Omental fat pad (tissue), 4 donors: ENCODE results near the gene EMC10. TPM values are rescaled to one million over a fixed set of nuclear protein-coding genes. Genes with fewer than 3 reads are reported as not detected.

Source experiments
- ATAC-seq: fragments of 150-250 bp; one replicate; pipeline ENCODE4 v1.9.1; 2016; ENCODE audit warnings: mild to moderate bottlenecking, moderate library complexity; ENCODE audit not compliant: low FRiP score
- DNase-seq: peaks from one replicate; pipeline ENCODE4 v3.0.0-alpha.2; 2019; ENCODE audit warnings: low spot score
- total RNA-seq, 4 donors: library from RNA; depleted of rRNA; stranded (reverse); fragments of >200 nt; gene quantifications; one replicate each; pipeline ENCODE4 v1.1.0, GENCODE V29; 2016
- TF ChIP-seq, protein P1 (sequence below), 3 donors: fragments of 450-650 bp; IDR thresholded peaks; one replicate each; pipeline ENCODE4 v1.5.1; 2016 to 2017; ENCODE audit warnings: antibody characterized with exemption in 3 of 3, mild to moderate bottlenecking in 3 of 3, moderate library complexity in 2 of 3

Gene EMC10
- total RNA-seq, 4 donors from 2014 or later: 41.6 to 52.1 (median 47.5) TPM

DNA sequence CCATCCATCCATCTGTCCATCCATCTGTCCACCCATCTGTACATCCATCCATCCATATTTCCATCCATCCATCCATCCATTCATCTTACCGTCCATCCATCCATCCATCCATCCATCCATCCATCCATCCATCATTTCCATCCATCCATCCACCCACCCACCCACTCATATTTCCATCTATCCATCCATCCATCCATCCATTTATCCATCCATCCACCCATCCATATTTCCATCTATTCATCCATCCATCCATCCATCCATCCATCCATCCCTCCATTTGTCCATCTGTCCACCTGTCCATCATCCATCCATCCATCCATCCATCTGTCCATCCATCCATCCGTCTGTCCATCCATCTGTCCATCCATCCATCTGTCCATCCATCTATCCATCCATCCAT is 20.3 kb upstream of the EMC10 start:
- TF ChIP-seq, protein P1, sequence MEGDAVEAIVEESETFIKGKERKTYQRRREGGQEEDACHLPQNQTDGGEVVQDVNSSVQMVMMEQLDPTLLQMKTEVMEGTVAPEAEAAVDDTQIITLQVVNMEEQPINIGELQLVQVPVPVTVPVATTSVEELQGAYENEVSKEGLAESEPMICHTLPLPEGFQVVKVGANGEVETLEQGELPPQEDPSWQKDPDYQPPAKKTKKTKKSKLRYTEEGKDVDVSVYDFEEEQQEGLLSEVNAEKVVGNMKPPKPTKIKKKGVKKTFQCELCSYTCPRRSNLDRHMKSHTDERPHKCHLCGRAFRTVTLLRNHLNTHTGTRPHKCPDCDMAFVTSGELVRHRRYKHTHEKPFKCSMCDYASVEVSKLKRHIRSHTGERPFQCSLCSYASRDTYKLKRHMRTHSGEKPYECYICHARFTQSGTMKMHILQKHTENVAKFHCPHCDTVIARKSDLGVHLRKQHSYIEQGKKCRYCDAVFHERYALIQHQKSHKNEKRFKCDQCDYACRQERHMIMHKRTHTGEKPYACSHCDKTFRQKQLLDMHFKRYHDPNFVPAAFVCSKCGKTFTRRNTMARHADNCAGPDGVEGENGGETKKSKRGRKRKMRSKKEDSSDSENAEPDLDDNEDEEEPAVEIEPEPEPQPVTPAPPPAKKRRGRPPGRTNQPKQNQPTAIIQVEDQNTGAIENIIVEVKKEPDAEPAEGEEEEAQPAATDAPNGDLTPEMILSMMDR (IDR thresholded peaks at IDR 0.05): no peak
- no peak for ATAC-seq
- DNase-seq: no peak

DNA sequence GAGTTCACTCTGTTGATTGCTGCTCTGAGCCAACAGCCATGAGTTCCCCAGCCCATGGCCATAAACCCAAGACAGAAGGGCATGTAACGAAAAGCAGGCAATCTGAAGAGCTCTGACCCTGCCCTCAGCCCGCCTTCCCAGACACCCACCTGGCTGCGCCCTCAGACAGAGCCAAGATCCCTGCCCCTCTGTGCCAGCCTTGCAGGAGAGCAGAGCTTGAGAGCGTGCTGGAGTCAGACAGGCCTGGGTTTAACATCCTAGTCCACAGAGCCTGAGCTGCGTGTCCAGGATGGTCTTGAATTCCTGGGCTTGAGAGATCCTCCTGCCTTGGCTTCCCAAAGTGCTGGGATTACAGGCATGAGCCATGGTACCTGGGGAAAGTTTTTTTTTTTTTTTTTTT is 19.0 kb upstream of the EMC10 start:
- ATAC-seq: no peak
- TF ChIP-seq, protein P1 (IDR thresholded peaks at IDR 0.05): no peak
- no peak for DNase-seq

DNA sequence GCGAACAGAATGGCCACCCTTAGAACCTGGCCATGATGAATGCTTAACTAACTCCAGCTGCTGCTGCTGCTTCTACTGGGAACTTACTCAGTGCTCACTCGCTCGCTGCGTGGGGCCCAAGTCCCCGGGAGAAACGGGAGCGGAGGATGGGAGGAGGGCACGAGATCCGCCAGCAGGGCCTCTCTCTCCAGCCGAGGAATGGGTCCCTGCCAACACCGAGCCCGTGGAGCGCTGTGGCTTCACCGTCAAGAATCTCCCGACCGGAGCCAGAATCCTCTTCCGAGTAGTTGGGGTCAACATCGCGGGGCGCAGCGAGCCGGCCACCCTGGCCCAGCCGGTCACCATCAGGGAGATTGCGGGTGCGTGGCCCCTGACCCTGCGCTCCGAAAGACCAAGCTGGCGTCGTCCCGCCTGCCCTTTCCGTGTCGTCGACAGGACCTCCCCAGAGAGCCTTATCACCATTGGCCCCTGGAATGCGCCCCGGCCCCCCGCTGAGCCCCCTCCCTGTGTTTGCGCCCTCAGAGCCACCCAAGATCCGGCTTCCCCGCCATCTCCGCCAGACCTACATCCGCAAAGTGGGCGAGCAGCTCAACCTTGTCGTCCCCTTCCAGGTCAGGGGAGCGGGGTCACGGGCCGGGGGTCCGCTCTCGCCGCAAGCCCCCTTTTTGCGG is 17.8 kb upstream of the EMC10 start:
- no peak for ATAC-seq
- DNase-seq: no peak
- TF ChIP-seq, protein P1 (IDR thresholded peaks at IDR 0.05): no peak

DNA sequence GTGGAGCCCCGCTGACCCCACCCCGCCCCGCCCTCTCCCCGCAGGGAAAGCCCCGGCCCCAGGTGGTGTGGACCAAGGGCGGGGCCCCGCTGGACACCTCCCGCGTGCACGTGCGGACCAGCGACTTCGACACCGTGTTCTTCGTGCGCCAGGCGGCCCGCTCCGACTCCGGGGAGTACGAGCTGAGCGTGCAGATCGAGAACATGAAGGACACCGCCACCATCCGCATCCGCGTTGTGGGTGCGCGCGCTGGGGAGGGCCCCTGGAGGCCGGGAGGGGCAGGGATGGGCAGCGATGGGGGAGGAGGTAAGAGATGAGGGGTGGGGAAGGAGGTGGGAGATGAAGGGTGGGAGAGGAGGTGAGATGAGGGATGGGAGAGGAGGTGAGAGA is 17.2 kb upstream of the EMC10 start:
- TF ChIP-seq, protein P1 (IDR thresholded peaks at IDR 0.05): no peak
- ATAC-seq (no peak), DNase-seq (no peak)

DNA sequence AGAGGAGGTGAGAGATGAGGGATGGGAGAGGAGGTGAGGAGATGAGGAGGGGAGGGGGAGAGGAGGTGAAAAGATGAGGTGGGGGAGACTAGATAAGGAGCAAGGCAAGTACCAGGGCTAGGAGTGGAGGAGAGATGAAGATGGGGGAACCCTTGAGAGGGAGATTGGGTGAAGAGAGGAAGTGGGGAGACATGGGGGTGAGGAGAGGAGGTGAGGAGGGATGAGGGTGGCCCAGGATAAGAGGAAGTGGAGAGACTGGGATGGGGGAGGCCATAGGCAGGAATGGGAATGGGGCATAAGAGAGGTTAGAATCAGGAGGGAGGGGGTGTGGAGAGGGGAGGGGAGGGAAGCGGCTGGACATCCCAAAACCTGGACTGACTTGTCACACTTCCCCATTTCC is 16.7 kb upstream of the EMC10 start:
- TF ChIP-seq, protein P1 (IDR thresholded peaks at IDR 0.05): no peak
- ATAC-seq (no peak), DNase-seq (no peak)

DNA sequence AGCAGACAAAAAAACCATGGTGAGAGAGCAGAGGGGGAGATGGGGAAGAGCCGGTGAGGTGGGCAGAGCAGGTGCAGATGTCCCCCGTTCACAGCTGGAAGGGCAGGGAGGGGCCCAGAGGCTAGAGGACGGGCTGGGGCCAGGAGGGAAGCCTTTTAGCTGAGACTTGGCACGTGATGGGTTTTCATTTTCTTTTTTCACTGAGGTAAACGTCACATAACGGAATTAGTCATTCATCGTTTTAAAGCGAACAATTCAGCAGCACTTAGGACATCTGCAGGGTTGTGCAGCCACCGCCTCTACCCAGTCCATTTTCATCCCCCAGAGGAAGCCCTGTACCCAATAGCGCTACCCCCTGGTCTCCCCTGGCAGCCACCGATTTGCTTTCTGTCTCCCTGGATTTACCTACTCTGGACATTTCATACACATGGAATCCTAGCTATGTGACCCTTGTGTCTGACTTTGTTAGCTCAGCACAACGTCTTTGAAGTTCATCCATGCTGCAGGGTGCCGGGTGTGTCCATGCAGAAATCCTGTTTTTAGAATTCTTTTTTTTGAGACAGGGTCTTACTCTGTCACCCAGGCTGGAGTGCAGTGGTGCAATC is 16.0 kb upstream of the EMC10 start:
- ATAC-seq: no peak
- TF ChIP-seq, protein P1 (IDR thresholded peaks at IDR 0.05): no peak
- no peak for DNase-seq
